Measurements from ENCODE around the gene PLEKHH1.

- TF ChIP-seq POLR2A (IDR thresholded peaks at IDR 0.05) = no peak
- TF ChIP-seq CTCF (IDR thresholded peaks at IDR 0.05 in 4 of 5, conservative IDR thresholded peaks at IDR 0.05 in 1 of 5) = no peak
These were observed 20.4 kb upstream of the PLEKHH1 start for GRCh38 chr14:67512463-67513310.
